HEK293 (cell line): ENCODE data around the gene OR8D2.

Experiments used
- CTCF ChIA-PET: fragments of 350-600 bp; formaldehyde crosslinking; extraction: SDS; loops from one replicate; lab custom pipeline; 2021; ENCODE audit warnings: antibody characterized with exemption; lab: Yijun Ruan, JAX
- POLR2A ChIA-PET: fragments of 300-600 bp; formaldehyde crosslinking; extraction: SDS; loops from one replicate; lab custom pipeline; 2020; ENCODE audit warnings: antibody characterized with exemption, inconsistent platforms; lab: Yijun Ruan, JAX
- H3K27ac ChIP-seq: fragments of 200-500 bp; sonication (Bioruptor generic); 2 replicates; pipeline ENCODE4 v1.5.1; 2014; ENCODE audit warnings: low read depth, low read length, control low read depth, inconsistent platforms; ENCODE audit errors: extremely low read depth
- H3K36me3 ChIP-seq, 2 experiments: fragments of 200-500 bp in 1 of 2; sonication (Bioruptor generic) in 1 of 2; 1 replicate in 1 of 2; 2 replicates in 1 of 2; pipeline ENCODE4 v1.5.1; 2014 to 2017; ENCODE audit warnings: inconsistent platforms in 2 of 2, low read length in 2 of 2; ENCODE audit not compliant: control insufficient read depth in 2 of 2, insufficient read depth in 1 of 2
- H3K4me1 ChIP-seq: fragments of 200-500 bp; sonication (Bioruptor generic); 2 replicates; pipeline ENCODE4 v1.5.1; 2014; ENCODE audit warnings: mild to moderate bottlenecking, low read length, inconsistent platforms; ENCODE audit not compliant: control insufficient read depth, insufficient read depth
- H3K4me3 ChIP-seq: 2 replicates; pipeline ENCODE4 v1.5.1; 2011; ENCODE audit warnings: low read depth, mild to moderate bottlenecking, control low read depth, low read length, moderate library complexity
- H3K9me3 ChIP-seq: fragments of 200-500 bp; sonication (Bioruptor generic); 2 replicates; pipeline ENCODE4 v1.5.1; 2014; ENCODE audit warnings: low read depth, low read length, inconsistent platforms; ENCODE audit not compliant: control insufficient read depth, insufficient read depth
- BCL11B ChIP-seq: fragments of 450-650 bp; formaldehyde crosslinking; IDR thresholded peaks from 2 replicates; pipeline ENCODE4 v1.5.1; 2016; ENCODE audit warnings: low read depth, missing biosample characterization, missing genetic modification characterization
- SALL2 ChIP-seq: fragments of 450-650 bp; formaldehyde crosslinking; IDR thresholded peaks from 2 replicates; pipeline ENCODE4 v1.5.0; 2017; ENCODE audit warnings: missing biosample characterization, mild to moderate bottlenecking, missing genetic modification characterization, borderline replicate concordance
- SP7 ChIP-seq: fragments of 450-650 bp; formaldehyde crosslinking; IDR thresholded peaks from 2 replicates; pipeline ENCODE4 v1.5.1; 2016; ENCODE audit warnings: missing biosample characterization, missing genetic modification characterization
- ZNF155 ChIP-seq: fragments of 450-650 bp; formaldehyde crosslinking; IDR thresholded peaks from 2 replicates; pipeline ENCODE4 v1.5.1; 2016; ENCODE audit warnings: missing biosample characterization, missing genetic modification characterization
- ZNF416 ChIP-seq: fragments of 450-650 bp; formaldehyde crosslinking; IDR thresholded peaks from 2 replicates; pipeline ENCODE4 v1.5.1; 2016; ENCODE audit warnings: missing biosample characterization, missing genetic modification characterization
- ZNF521 ChIP-seq: fragments of 450-650 bp; formaldehyde crosslinking; IDR thresholded peaks from 2 replicates; pipeline ENCODE4 v1.5.1; 2017; ENCODE audit warnings: missing biosample characterization, mild to moderate bottlenecking, missing genetic modification characterization
- ZNF529 ChIP-seq: fragments of 450-650 bp; formaldehyde crosslinking; IDR thresholded peaks from 2 replicates; pipeline ENCODE4 v1.5.1; 2017; ENCODE audit warnings: missing genetic modification characterization, missing biosample characterization; ENCODE audit not compliant: insufficient replicate concordance
- ZNF571 ChIP-seq: fragments of 450-650 bp; formaldehyde crosslinking; IDR thresholded peaks from 2 replicates; pipeline ENCODE4 v1.5.0; 2017; ENCODE audit warnings: missing biosample characterization, missing genetic modification characterization
- ZNF660 ChIP-seq: fragments of 450-650 bp; IDR thresholded peaks from 2 replicates; pipeline ENCODE4 v1.5.1; 2018; ENCODE audit warnings: missing biosample characterization, mild to moderate bottlenecking, missing genetic modification characterization
- ZNF76 ChIP-seq: fragments of 450-650 bp; formaldehyde crosslinking; IDR thresholded peaks from 2 replicates; pipeline ENCODE4; 2016; ENCODE audit warnings: low read depth, missing biosample characterization, missing genetic modification characterization, borderline replicate concordance
- ZNF777 ChIP-seq: fragments of 450-650 bp; formaldehyde crosslinking; IDR thresholded peaks from 2 replicates; pipeline ENCODE4 v1.5.1; 2017; ENCODE audit warnings: missing biosample characterization, missing genetic modification characterization, borderline replicate concordance
- ZXDB ChIP-seq: fragments of 450-650 bp; formaldehyde crosslinking; IDR thresholded peaks from 2 replicates; pipeline ENCODE4 v1.5.1; 2016; ENCODE audit warnings: missing biosample characterization, missing genetic modification characterization
- TF ChIP-seq, protein P1 (sequence below): fragments of 450-650 bp; formaldehyde crosslinking; IDR thresholded peaks from 2 replicates; pipeline ENCODE4 v1.5.1; 2016; ENCODE audit warnings: missing biosample characterization, missing genetic modification characterization, borderline replicate concordance
- TF ChIP-seq, protein P2 (sequence below): fragments of 450-650 bp; IDR thresholded peaks from 2 replicates; pipeline ENCODE4 v1.5.1; 2018; ENCODE audit warnings: missing biosample characterization, missing genetic modification characterization
- TF ChIP-seq, protein P3 (sequence below): fragments of 450-650 bp; formaldehyde crosslinking; IDR thresholded peaks from 2 replicates; pipeline ENCODE4 v1.5.1; 2016; ENCODE audit warnings: missing biosample characterization, missing genetic modification characterization
- TF ChIP-seq, protein P4 (sequence below): fragments of 450-650 bp; formaldehyde crosslinking; IDR thresholded peaks from 2 replicates; pipeline ENCODE4 v1.5.1; 2017; ENCODE audit warnings: missing biosample characterization, mild to moderate bottlenecking, missing genetic modification characterization, moderate library complexity
- TF ChIP-seq, protein P5 (sequence below): fragments of 450-650 bp; formaldehyde crosslinking; conservative IDR thresholded peaks from 2 replicates; pipeline ENCODE4 v1.5.1; 2016; ENCODE audit warnings: low read depth, missing biosample characterization, missing genetic modification characterization
- TF ChIP-seq, protein P6 (sequence below): fragments of 450-650 bp; formaldehyde crosslinking; IDR thresholded peaks from 2 replicates; pipeline ENCODE4; 2016; ENCODE audit warnings: missing biosample characterization, missing genetic modification characterization

Gene OR8D2

DNA sequence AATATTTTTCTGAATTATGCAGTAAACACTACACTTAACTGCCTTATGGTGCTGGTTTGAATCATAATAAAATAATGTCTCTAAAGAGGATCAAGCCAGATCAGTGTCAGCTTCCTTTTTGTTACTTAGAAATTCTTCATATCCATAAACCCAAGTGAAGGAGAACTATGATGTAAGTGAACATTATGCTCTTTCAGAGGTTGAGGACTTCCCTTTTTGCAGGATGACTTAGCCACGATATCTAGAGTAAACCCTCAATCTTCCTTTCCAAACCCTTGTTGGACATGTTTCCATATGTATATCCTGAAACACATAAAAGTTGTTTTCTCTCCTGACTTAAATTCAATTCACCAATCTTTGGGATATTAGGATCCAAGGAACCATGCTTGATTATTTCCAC, 25.3 kb downstream of the OR8D2 start (continued):
- TF ChIP-seq, protein P1, sequence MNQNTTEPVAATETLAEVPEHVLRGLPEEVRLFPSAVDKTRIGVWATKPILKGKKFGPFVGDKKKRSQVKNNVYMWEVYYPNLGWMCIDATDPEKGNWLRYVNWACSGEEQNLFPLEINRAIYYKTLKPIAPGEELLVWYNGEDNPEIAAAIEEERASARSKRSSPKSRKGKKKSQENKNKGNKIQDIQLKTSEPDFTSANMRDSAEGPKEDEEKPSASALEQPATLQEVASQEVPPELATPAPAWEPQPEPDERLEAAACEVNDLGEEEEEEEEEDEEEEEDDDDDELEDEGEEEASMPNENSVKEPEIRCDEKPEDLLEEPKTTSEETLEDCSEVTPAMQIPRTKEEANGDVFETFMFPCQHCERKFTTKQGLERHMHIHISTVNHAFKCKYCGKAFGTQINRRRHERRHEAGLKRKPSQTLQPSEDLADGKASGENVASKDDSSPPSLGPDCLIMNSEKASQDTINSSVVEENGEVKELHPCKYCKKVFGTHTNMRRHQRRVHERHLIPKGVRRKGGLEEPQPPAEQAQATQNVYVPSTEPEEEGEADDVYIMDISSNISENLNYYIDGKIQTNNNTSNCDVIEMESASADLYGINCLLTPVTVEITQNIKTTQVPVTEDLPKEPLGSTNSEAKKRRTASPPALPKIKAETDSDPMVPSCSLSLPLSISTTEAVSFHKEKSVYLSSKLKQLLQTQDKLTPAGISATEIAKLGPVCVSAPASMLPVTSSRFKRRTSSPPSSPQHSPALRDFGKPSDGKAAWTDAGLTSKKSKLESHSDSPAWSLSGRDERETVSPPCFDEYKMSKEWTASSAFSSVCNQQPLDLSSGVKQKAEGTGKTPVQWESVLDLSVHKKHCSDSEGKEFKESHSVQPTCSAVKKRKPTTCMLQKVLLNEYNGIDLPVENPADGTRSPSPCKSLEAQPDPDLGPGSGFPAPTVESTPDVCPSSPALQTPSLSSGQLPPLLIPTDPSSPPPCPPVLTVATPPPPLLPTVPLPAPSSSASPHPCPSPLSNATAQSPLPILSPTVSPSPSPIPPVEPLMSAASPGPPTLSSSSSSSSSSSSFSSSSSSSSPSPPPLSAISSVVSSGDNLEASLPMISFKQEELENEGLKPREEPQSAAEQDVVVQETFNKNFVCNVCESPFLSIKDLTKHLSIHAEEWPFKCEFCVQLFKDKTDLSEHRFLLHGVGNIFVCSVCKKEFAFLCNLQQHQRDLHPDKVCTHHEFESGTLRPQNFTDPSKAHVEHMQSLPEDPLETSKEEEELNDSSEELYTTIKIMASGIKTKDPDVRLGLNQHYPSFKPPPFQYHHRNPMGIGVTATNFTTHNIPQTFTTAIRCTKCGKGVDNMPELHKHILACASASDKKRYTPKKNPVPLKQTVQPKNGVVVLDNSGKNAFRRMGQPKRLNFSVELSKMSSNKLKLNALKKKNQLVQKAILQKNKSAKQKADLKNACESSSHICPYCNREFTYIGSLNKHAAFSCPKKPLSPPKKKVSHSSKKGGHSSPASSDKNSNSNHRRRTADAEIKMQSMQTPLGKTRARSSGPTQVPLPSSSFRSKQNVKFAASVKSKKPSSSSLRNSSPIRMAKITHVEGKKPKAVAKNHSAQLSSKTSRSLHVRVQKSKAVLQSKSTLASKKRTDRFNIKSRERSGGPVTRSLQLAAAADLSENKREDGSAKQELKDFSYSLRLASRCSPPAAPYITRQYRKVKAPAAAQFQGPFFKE (tag by site-specific recombination) = no peak
- no peak for TF ChIP-seq ZNF76

DNA sequence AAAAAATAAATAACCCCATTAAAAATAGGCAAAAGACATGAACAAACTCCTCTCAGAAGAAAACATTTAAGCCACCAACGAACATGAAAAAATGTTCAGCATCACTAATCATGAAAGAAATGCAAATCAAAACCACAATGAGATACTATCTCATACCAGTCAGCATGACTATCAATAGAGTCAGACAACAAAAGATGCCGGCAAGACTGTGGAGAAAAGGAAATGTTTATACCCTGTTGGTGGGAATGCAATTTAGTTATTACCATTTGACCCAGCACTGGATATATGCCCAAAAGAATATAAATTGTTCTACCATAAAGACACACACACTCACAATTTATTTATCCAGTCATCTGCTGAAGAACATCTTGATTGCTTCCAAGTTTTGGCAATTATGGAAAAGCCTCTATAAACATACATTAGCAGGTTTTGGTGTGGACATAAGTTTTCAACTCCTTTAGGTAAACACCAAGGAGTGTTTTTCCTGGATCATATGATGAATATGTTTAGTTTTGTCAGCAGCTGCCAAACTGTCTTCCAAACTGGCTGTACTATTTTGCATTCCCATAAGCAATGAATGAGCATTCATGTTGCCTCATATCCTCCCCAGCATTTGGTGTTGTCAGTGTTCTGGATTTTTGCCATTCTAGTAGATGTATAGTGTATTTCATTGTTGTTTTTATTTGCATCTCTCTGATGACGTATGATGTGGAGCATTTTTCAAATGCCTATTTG, 34.2 kb downstream of the OR8D2 start:
- H3K9me3 ChIP-seq = no peaks in the 10 kb centered on the region
- H3K4me3 ChIP-seq = no peak overlapping the region
- ChIA-PET CTCF (no interaction called here), POLR2A (no interaction called here)
- TF ChIP-seq, protein P2, sequence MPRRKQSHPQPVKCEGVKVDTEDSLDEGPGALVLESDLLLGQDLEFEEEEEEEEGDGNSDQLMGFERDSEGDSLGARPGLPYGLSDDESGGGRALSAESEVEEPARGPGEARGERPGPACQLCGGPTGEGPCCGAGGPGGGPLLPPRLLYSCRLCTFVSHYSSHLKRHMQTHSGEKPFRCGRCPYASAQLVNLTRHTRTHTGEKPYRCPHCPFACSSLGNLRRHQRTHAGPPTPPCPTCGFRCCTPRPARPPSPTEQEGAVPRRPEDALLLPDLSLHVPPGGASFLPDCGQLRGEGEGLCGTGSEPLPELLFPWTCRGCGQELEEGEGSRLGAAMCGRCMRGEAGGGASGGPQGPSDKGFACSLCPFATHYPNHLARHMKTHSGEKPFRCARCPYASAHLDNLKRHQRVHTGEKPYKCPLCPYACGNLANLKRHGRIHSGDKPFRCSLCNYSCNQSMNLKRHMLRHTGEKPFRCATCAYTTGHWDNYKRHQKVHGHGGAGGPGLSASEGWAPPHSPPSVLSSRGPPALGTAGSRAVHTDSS = no peak
- TF ChIP-seq ZXDB (tag by site-specific recombination) (no peak), SP7 (tag by site-specific recombination) (no peak), ZNF660 (tag by site-specific recombination) (no peak), ZNF416 (tag by site-specific recombination) (no peak), ZNF529 (tag by site-specific recombination) (no peak)
- TF ChIP-seq, protein P3, sequence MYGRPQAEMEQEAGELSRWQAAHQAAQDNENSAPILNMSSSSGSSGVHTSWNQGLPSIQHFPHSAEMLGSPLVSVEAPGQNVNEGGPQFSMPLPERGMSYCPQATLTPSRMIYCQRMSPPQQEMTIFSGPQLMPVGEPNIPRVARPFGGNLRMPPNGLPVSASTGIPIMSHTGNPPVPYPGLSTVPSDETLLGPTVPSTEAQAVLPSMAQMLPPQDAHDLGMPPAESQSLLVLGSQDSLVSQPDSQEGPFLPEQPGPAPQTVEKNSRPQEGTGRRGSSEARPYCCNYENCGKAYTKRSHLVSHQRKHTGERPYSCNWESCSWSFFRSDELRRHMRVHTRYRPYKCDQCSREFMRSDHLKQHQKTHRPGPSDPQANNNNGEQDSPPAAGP (tag by site-specific recombination) = no peak
- H3K4me1 ChIP-seq = no peaks in the 10 kb centered on the region
- H3K27ac ChIP-seq = no peak overlapping the region
- H3K36me3 ChIP-seq = no peaks in the 10 kb centered on the region

DNA sequence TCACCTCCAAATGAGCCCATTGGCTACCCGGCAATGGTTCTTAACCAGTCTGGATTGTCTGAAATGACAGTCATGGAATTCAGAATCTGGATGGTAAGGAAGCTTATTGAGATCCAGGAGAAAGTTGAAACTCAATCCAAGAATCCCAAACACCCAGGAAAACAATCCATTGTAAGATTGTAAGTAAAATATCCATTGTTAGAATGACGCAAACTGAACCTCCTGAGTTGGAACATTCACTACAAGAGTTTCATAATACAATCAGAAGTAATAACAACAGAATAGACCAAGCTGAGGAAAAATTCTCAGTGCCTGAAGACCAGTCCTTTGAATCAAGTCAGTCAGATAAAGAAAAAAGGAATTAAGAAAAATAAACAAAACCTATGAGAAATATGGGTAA, 41.7 kb downstream of the OR8D2 start:
- Histone ChIP-seq H3K4me1 (no peaks in the 10 kb centered on the region), H3K36me3 (no peaks in the 10 kb centered on the region), H3K4me3 (no peak overlapping the region), H3K9me3 (no peaks in the 10 kb centered on the region), H3K27ac (no peak overlapping the region)
- ChIA-PET CTCF (no interaction called here), POLR2A (no interaction called here)
- TF ChIP-seq ZNF521 (tag by site-specific recombination) (no peak), BCL11B (no peak), ZNF155 (tag by site-specific recombination) (no peak), SALL2 (tag by site-specific recombination) (no peak), ZNF571 (no peak), ZNF777 (no peak)
- TF ChIP-seq, protein P4, sequence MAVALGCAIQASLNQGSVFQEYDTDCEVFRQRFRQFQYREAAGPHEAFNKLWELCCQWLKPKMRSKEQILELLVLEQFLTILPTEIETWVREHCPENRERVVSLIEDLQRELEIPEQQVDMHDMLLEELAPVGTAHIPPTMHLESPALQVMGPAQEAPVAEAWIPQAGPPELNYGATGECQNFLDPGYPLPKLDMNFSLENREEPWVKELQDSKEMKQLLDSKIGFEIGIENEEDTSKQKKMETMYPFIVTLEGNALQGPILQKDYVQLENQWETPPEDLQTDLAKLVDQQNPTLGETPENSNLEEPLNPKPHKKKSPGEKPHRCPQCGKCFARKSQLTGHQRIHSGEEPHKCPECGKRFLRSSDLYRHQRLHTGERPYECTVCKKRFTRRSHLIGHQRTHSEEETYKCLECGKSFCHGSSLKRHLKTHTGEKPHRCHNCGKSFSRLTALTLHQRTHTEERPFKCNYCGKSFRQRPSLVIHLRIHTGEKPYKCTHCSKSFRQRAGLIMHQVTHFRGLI (tag by site-specific recombination) = no peak
- TF ChIP-seq, protein P5, sequence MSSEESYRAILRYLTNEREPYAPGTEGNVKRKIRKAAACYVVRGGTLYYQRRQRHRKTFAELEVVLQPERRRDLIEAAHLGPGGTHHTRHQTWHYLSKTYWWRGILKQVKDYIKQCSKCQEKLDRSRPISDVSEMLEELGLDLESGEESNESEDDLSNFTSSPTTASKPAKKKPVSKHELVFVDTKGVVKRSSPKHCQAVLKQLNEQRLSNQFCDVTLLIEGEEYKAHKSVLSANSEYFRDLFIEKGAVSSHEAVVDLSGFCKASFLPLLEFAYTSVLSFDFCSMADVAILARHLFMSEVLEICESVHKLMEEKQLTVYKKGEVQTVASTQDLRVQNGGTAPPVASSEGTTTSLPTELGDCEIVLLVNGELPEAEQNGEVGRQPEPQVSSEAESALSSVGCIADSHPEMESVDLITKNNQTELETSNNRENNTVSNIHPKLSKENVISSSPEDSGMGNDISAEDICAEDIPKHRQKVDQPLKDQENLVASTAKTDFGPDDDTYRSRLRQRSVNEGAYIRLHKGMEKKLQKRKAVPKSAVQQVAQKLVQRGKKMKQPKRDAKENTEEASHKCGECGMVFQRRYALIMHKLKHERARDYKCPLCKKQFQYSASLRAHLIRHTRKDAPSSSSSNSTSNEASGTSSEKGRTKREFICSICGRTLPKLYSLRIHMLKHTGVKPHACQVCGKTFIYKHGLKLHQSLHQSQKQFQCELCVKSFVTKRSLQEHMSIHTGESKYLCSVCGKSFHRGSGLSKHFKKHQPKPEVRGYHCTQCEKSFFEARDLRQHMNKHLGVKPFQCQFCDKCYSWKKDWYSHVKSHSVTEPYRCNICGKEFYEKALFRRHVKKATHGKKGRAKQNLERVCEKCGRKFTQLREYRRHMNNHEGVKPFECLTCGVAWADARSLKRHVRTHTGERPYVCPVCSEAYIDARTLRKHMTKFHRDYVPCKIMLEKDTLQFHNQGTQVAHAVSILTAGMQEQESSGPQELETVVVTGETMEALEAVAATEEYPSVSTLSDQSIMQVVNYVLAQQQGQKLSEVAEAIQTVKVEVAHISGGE (tag by site-specific recombination) = no peak
- TF ChIP-seq, protein P6, sequence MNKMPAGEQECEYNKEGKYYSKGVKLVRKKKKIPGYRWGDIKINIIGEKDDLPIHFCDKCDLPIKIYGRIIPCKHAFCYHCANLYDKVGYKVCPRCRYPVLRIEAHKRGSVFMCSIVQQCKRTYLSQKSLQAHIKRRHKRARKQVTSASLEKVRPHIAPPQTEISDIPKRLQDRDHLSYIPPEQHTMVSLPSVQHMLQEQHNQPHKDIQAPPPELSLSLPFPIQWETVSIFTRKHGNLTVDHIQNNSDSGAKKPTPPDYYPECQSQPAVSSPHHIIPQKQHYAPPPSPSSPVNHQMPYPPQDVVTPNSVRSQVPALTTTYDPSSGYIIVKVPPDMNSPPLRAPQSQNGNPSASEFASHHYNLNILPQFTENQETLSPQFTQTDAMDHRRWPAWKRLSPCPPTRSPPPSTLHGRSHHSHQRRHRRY = no peak
